GM21737 (cell line): ENCODE data around the gene OR1N1.
"Not testable (repeated sequence)": the region's sequence is repeated elsewhere in the genome, so short reads cannot be mapped to it uniquely, and the experiment has no call there.

Experiments used
- ATAC-seq: cut with Tn5 transposase; IDR thresholded peaks from one replicate; pipeline ENCODE4 v1.9.1; 2021; ENCODE audit warnings: mild to moderate bottlenecking, moderate library complexity; ENCODE audit not compliant: unreplicated experiment

The OR1N1 gene, protein sequence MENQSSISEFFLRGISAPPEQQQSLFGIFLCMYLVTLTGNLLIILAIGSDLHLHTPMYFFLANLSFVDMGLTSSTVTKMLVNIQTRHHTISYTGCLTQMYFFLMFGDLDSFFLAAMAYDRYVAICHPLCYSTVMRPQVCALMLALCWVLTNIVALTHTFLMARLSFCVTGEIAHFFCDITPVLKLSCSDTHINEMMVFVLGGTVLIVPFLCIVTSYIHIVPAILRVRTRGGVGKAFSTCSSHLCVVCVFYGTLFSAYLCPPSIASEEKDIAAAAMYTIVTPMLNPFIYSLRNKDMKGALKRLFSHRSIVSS

DNA sequence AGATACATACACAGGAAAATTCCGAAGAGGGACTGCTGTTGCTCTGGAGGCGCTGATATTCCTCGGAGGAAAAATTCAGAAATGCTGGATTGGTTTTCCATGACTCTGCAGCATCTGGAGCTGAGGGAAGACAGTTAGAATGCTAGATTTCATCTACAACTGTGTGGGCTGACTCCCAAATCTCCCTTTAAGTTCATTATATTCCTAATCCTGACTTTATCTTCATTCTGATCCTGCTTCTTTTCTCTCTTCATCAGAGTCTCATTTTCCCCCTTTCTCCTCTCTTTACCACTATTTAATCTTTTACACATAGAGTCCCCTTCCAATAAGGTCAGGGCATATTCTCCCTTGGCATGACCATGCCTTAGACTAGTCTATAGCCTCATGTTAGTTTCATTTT lies at the start of gene OR1N1:
TSS of gene OR1N1 (minus strand) at position 101 of the 400 bp plus-strand sequence. CDS start at position 101, 0 bp downstream.
- ATAC-seq: no peak

DNA sequence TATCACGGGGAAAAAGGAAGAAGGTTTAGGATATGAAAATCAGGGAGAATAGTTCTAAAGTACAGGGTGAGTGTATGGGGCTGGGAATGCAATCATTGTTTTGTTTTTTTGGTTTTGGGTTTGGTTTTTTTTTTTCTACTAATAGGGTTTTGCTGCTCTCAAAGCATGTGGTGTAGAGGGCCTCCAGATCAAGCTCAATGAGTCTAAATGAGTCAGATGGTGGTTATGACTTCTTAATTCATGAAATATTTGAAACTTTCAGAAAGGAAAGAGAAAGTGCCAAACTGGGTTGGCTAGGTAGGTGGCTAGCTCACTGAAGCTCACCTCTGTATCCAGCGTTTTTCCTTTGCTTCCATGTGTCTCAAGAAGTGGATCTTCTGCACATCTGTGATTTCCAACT lies 45.4 kb upstream of the OR1N1 start:
- ATAC-seq: no peak

DNA sequence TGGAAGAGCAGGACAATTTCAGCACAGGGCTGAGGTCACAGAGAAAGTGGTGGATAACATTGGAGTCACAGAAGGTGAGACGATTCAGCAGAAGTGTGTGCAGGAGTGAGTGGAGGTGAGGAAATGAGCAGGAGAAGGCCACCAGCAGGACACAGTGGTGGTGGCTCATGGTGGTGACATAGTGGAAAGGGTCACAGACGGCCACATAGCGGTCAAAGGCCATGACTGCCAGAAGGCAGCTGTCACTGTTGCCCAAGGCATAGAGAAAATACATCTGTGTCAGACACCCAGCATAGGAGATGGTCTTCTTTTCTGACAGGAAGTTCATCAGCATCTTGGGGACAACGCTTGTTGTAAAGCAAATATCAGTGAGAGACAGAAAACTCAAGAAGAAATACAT lies 40.8 kb upstream of the OR1N1 start:
- ATAC-seq: no peak

DNA sequence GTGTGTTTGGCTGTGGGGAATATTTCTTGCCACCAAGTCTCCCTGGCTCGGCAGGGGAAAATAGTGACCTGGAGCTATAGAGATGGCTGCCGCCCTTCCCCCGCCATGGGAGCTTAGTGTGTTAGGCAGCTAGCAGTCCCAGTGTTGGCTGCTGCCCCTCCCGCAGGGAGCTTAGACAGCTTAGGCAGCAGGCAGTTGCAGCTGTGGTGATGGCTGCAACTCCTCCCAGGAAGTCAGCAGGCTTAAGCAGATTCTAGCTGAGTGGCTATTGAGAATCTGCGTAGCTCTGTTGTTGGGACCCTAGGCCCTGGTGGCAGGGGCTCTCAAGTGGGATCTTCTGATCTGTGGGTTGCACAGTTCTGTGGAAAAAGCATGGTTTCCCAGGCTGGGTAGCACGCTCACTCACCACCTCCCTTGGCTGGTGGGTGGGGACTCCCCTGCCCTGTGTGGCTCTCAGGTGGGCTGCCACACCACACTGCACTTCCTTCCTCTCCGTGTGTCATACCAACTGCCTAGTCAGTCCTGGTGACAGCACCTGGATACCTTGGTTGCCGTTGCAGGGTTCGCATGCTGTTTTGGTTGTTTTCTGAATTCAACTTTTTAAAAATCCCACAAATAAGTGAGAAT lies 35.2 kb upstream of the OR1N1 start:
- no peak for ATAC-seq

DNA sequence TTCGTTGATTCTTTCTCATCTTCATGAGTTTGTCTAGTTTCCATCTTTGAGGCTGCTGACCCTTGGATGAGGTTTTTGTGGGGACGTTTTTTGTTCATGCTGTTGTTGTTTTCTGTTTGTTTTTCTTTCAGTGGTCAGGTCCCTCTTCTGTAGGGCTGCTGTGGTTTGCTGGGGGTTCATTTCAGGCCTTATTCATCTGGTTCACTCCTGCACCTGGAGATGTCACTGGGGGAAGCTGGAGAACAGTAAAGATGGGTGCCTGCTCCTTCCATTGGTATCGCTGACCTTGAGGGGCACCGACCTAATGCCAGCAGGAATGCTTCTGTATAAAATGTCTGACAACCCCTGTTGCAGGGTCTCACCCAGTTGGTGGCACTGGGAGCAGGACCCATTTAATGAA lies 34.4 kb upstream of the OR1N1 start:
- no peak for ATAC-seq

DNA sequence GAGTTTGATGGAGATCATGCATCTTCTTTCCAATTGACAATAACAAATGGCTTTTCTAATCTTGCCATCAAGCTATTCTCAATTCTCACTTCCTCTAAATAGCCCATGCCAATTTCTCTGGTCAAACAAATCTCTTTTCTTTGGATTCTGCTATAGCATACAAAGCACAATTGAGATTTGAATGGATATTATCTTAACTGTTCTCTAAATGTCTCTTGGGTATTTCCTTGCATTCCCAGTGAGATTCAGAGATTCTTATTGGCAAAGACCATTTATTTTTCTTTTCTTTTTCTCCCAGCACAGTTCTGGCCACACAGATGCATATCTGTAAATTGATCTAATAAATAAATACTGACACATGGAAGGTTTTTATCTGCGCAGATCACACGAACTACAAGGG lies 25.7 kb upstream of the OR1N1 start, which contains the start of gene OR1N2:
TSS of gene OR1N2 (plus strand) at position 301 of the 400 bp plus-strand sequence. CDS start 100 bp downstream, outside the sequence.
- ATAC-seq: no peak

DNA sequence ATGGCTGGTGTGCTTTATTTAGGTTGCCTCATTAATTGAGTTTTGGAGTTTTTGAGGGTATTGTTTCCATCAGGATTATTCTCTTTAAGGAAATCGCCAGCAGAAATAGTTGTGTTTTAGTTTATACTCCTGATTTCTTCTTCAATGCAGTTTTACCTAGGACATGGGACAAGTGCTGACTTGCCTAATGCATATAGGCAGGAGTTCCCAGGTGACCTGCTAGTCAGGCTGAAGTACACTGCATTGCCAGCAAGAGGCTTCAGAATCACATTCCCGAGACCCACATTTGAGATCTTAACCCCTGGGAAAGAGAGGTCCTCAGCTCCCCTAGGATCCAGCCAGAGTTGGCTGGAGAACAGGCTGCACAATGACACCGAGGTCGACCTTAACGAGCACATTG lies 24.3 kb upstream of the OR1N1 start:
- no peak for ATAC-seq

DNA sequence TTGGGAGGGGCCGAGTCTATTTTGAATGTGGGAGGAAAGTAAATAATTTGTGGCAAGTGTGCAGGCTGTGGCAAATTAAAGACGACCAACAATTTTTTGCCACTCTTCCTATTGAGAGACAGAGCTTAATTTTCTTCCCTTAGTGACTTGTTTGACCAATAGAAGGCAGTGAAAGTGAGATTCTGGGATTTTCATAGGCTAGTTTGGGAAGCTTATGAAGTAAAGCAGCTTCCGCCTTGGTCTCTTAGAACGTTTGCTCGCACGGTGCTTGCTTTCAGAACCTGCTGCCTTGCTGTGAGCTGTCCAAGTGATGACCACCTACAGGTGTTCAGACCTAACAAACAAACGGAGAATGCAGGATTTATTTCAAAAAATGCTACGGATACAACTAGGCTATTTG lies 19.1 kb upstream of the OR1N1 start:
- ATAC-seq: no peak

DNA sequence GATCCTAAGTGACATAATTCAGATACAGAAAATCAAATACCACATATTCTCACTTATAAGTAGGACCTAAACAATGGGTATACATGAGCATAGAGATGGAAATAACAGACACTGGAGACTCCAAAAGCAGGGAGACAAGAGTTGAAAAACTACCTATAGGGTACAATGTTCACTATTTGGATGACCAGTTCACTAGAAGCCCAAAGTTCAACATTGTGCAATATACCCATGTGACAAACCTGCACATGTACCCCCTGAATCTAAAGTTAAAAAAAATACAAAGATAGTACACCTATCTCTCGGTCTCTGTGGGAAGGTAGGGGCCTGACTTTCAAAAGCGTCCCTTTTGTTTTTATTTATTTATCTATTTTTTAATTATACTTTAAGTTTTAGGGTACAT lies 11.7 kb upstream of the OR1N1 start:
- ATAC-seq: no peak

DNA sequence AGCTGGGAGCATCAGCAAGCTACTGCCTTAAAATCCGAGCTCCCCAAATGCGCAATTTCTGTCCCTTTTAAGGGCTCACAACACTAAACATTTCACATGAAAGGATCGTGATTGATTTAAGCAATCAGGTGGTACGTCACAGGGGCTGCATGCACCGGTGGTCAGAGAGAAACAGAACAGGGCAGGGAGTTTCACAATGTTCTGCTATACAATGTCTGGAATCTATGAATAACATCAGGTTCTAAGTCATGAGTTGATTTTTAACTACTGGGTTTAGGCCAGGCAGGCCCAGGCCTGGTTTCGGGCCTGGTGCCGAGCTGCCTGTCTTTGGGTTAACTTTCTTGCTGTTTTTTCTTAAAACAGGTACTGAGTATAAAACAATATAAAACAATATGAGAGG lies 10.0 kb upstream of the OR1N1 start:
- ATAC-seq: not testable (repeated sequence)

DNA sequence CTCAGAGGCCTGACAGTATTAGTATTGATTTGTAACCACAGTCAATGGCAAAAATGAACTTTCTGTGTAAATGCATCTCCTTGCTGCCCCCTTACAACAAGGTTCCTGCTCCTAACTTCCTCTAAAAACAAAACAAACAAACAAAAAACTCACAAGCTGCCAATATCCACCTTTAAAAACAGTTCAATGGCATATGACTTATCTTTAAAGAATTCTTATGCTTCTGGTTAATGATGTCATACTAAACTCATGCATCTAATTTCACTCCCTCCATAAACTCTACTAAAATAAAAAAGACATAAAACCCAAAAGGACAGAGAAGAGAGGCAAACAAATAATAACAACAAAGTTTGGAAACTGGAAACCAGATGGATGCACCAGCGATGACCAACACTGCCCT lies 9.0 kb upstream of the OR1N1 start:
- no peak for ATAC-seq

DNA sequence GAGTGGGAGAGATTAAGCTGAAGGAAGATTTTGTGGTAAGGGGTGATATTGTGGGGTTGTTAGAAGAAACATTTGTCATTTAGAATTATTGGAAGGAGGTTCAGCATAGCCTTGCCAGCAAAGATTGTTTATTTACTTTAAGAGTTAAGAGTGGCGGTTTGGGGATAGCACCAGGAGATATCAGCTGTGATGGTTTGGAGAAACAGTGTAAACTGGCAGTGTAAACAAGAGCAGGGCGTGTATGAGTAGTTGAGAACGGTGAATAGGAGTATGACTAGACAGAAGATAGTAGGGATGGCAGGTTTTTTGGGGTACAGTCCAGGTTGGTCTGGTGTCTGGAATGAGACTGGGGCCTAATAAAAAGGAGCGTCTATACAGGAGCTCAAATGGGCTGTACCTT lies 4.1 kb upstream of the OR1N1 start:
- ATAC-seq: not testable (repeated sequence)

DNA sequence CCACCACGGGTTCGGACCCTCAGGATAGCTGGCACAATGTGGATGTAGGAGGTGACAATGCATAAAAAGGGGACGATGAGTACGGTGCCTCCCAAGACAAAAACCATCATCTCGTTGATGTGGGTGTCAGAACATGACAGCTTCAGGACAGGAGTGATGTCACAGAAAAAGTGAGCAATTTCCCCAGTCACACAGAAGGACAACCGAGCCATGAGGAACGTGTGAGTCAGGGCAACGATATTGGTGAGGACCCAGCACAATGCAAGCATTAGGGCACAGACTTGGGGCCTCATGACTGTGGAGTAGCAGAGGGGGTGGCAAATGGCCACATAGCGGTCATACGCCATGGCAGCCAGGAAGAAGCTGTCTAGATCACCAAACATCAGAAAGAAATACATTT lies 491 bp downstream of the OR1N1 start:
- ATAC-seq: no peak

DNA sequence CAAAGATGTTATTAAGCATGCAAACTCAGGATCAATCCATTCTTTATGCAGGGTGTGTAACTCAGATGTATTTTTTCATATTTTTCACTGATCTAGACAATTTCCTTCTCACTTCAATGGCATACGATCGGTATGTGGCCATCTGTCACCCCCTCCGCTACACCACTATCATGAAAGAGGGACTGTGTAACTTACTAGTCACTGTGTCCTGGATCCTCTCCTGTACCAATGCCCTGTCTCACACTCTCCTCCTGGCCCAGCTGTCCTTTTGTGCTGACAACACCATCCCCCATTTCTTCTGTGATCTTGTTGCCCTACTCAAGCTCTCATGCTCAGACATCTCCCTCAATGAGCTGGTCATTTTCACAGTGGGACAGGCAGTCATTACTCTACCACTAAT lies 7.7 kb downstream of the OR1N1 start:
- no peak for ATAC-seq

DNA sequence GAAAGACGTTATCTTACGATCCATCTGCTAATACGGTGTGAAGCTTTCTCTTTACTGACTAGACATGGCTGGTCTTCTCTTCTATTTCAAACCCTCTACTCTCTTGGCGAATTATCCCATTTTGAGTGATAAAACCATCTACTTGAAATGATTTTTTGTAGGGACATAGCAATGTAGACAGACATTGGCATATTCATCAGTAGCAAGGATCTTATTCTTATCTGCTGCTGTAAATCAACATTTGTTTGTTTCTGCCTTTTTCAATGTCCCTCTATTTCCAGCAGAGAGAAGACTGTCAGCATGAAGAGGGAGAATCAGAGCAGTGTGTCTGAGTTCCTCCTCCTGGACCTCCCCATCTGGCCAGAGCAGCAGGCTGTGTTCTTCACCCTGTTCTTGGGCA lies 8.3 kb downstream of the OR1N1 start, which contains the start of gene OR1J4:
TSS of gene OR1J4 (plus strand) at position 301 of the 400 bp plus-strand sequence. CDS start at position 301, 0 bp downstream.
- ATAC-seq: no peak

DNA sequence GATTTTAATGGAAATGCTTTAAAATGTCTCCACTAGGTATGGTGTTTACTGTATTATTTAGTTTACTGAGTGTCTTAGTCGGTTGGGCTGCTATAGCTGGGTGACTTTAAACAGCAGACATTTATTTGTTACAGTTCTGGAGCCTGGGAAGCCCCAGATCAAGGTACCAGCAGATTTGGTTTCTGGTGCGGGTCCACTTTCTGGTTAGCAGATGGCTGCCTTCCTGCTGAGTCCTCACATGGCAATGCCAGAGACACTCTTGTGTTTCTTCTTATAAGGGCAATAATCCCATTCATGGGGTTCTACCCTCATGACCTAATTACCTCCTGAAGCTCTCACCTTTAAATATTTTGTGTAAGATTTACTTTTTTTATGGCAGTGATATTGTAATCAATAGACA lies 8.9 kb downstream of the OR1N1 start:
- ATAC-seq: no peak

DNA sequence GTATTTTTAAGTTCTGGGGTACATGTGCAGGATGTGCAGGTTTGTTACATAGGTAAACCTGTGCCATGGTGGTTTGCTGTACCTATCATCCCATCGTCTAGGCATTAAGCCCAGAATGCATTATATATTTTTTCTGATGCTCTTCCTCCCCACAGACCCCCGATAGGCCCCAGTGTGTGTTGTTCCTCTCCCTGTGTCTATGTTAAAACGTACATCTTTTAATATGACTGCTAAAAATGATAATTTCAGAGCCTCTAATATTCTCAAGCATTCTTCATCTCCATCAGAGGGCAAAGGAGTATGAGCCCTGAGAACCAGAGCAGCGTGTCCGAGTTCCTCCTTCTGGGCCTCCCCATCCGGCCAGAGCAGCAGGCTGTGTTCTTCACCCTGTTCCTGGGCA lies 16.6 kb downstream of the OR1N1 start, which contains the start of gene OR1J2:
TSS of gene OR1J2 (plus strand) at position 301 of the 400 bp plus-strand sequence. CDS start at position 301, 0 bp downstream.
- ATAC-seq: no peak

DNA sequence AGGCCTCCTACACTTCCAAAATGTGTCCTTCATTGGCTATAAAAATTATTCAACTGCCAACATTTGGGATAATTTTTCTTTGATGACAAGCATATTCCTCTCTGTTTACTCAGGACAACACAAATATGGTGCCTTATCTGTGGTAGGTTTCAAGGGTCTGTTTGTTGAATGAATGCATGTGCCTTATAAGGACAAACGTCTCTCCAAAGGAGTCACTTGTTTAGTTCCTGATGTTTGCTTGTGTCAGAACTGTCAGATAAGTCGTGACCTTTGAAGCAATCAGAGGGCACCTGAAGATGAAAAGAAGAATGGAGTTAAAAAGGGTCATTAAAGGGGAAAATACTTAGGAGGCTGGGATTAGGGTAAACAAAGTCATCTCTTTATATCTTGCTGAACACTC lies 20.1 kb downstream of the OR1N1 start:
- no peak for ATAC-seq

DNA sequence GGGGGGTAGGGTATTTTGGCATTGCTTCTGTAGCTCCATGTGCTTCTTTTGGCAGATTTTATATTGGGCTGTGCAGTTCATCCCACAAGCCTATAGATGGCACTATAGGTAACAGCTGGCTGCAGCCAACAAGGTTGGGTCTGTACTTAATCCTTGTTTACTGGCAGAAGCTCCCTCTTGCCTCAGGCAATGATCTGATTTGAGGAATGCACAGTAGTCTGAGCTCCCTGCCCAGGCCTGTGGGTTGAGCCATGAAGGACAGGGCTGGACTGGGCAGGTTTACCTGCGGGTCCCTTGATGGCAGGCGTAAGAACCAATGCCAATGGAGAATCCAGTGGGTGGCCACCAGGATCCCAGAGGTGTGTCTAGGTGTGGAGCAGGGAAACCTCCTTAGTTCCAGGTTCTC lies 28.2 kb downstream of the OR1N1 start:
- no peak for ATAC-seq

DNA sequence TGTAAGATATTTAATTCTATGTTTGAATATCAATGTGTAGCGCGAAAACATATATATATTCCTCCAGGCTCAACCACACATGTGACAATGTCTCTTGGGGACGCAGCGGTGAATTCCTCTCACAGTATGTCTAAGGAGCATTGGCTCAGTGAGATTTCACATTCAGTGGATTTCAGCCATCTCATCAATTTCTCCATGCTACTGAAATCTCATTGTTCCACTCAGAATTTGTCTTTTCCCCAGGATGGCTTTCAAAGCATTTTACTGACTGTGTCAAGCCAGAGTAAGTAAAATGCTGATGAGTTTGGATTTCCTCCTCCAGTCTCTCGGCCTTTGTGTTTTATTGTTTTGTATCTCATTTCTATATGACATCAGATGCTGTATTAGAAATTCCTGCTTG lies 48.0 kb downstream of the OR1N1 start:
- no peak for ATAC-seq

DNA sequence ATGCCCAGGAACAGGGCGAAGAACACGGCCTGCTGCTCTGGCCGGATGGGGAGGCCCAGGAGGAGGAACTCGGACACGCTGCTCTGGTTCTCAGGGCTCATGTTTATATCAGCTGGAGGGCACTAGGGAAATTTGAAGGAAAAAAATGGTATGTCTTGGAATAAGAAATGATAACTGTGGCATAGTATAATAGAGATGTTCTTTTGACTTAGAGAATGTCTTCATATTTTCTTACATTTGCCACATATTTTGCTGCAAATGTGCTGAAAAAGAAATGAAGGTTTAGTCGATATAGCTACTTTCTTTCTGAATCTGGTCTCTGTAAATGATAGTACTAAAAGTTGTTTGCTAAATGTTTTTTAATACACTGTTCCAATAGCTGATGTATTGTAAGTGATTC lies 49.3 kb downstream of the OR1N1 start, which contains the start of gene OR1J1:
TSS of gene OR1J1 (minus strand) at position 101 of the 400 bp plus-strand sequence. CDS start at position 101, 0 bp downstream.
- ATAC-seq: no peak

DNA sequence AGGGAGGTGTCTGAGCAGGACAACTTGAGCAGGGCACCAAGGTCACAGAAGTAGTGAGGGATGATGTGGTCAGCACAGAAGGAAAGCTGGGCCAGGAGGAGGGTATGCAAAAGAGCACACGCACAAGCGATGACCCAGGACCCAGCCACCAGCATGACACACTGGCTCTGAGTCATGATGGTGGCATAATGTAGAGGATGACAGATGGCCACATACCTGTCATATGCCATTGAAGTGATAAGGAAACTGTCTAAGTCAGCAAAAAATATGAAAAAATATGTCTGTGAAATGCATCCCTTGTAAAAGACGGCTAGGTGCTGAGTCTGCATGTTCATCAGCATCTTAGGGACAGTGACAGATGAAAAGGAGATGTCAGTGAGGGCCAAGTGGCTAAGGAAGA lies 49.7 kb downstream of the OR1N1 start:
- no peak for ATAC-seq
